SK-N-SH (cell line): ENCODE measurements around the gene ZNF521. TPM values are rescaled to one million over a fixed set of nuclear protein-coding genes. Genes with fewer than 3 reads are reported as not detected.

Experiments used
- CTCF ChIA-PET: fragments of 300-600, 350-600 bp; formaldehyde crosslinking; extraction: SDS; loops from one replicate; lab custom pipeline; 2021; lab: Yijun Ruan, JAX
- POLR2A ChIA-PET: fragments of 350-600 bp; sonication (Branson Sonifier 250); formaldehyde crosslinking; extraction: SDS; loops from one replicate; lab custom pipeline; 2020; ENCODE audit warnings: antibody characterized with exemption, inconsistent platforms; lab: Yijun Ruan, JAX
- DNase-seq: peaks from one replicate; pipeline ENCODE4 v3.0.0; 2012
- H2AFZ ChIP-seq: fragments of 200-600 bp; sonication (generic); 2 replicates; pipeline ENCODE4 v1.8.1; 2016; ENCODE audit warnings: antibody characterized with exemption, mild to moderate bottlenecking, low read depth
- H3F3A ChIP-seq: fragments of 200-600 bp; sonication (generic); replicated peaks from 2 replicates; pipeline ENCODE3; 2016; ENCODE audit warnings: antibody characterized with exemption, mild to moderate bottlenecking; ENCODE audit not compliant: insufficient read depth
- H3K27ac ChIP-seq, 2 experiments: fragments of 200-500 bp in 1 of 2; fragments of 200-600 bp in 1 of 2; sonication (Bioruptor generic) in 1 of 2; sonication (generic), shearing (Covaris generic) in 1 of 2; 2 replicates each; pipeline versions ENCODE4 v1.5.1 to v1.6.1; 2014 to 2016; ENCODE audit warnings: low read depth in 2 of 2, inconsistent platforms in 1 of 2, low read length in 1 of 2, mild to moderate bottlenecking in 1 of 2, mixed read lengths in 1 of 2
- H3K27me3 ChIP-seq: fragments of 200-600 bp; sonication (generic), shearing (Covaris generic); 2 replicates; pipeline ENCODE4 v1.6.1; 2016; ENCODE audit warnings: mixed run types; ENCODE audit not compliant: insufficient read depth
- H3K36me3 ChIP-seq, 2 experiments: fragments of 200-500 bp in 1 of 2; fragments of 200-600 bp in 1 of 2; sonication (Bioruptor generic) in 1 of 2; sonication (generic) in 1 of 2; replicated peaks in 1 of 2; 2 replicates each; pipeline versions ENCODE3 to v1.5.1; 2014 to 2016; ENCODE audit warnings: low read length in 1 of 2, mild to moderate bottlenecking in 1 of 2; ENCODE audit not compliant: insufficient read depth in 2 of 2, control insufficient read depth in 1 of 2
- H3K4me1 ChIP-seq, 2 experiments: fragments of 200-500 bp in 1 of 2; fragments of 200-600 bp in 1 of 2; sonication (Bioruptor generic) in 1 of 2; sonication (generic), shearing (Covaris generic) in 1 of 2; 2 replicates each; pipeline versions ENCODE4 v1.5.1 to v1.6.1; 2014 to 2016; ENCODE audit warnings: low read depth in 1 of 2, low read length in 1 of 2, mixed run types in 1 of 2; ENCODE audit not compliant: insufficient read depth in 2 of 2, control insufficient read depth in 1 of 2
- H3K4me2 ChIP-seq: fragments of 200-600 bp; sonication (generic), shearing (Covaris generic); 2 replicates; pipeline ENCODE4 v1.6.1; 2017; ENCODE audit warnings: mixed run types
- H3K4me3 ChIP-seq, 2 experiments: fragments of 200-500 bp in 1 of 2; fragments of 200-600 bp in 1 of 2; sonication (Bioruptor generic) in 1 of 2; sonication (generic), shearing (Covaris generic) in 1 of 2; 2 replicates each; pipeline versions ENCODE4 v1.5.1 to v1.8.1; 2014 to 2016; ENCODE audit warnings: low read depth in 2 of 2, inconsistent platforms in 1 of 2, low read length in 1 of 2, mild to moderate bottlenecking in 1 of 2, mixed read lengths in 1 of 2, moderate library complexity in 1 of 2
- H3K79me2 ChIP-seq: fragments of 200-600 bp; sonication (generic); 2 replicates; pipeline ENCODE4 v1.8.1; 2017; ENCODE audit warnings: mild to moderate bottlenecking; ENCODE audit not compliant: insufficient read depth
- H3K9ac ChIP-seq: fragments of 200-600 bp; sonication (generic); 2 replicates; pipeline ENCODE4 v1.6.1; 2017; ENCODE audit warnings: mixed run types
- H3K9me2 ChIP-seq: fragments of 200-600 bp; sonication (generic); 2 replicates; pipeline ENCODE4 v1.6.1; 2017; ENCODE audit warnings: mixed run types
- H3K9me3 ChIP-seq: fragments of 200-600 bp; sonication (generic); 2 replicates; pipeline ENCODE4 v1.6.1; 2017; ENCODE audit warnings: mixed run types, mild to moderate bottlenecking, moderate library complexity
- H4K20me1 ChIP-seq: fragments of 200-600 bp; sonication (generic); 2 replicates; pipeline ENCODE4 v1.6.1; 2017; ENCODE audit warnings: mild to moderate bottlenecking, mixed run types; ENCODE audit not compliant: insufficient read depth
- ELF1 ChIP-seq: IDR thresholded peaks from 2 replicates; pipeline ENCODE4 v1.4.0; 2012
- GATA2 ChIP-seq: sonication (generic); formaldehyde crosslinking; IDR thresholded peaks from 2 replicates; pipeline ENCODE4 v1.5.0; 2020; ENCODE audit warnings: mild to moderate bottlenecking, missing genetic modification reagents
- MEF2A ChIP-seq: IDR thresholded peaks from 2 replicates; pipeline ENCODE4 v1.4.0; 2012; ENCODE audit warnings: low read depth, borderline replicate concordance
- NFIC ChIP-seq: IDR thresholded peaks from 2 replicates; pipeline ENCODE4 v1.4.0; 2012; ENCODE audit warnings: borderline replicate concordance
- RXRA ChIP-seq: IDR thresholded peaks from 2 replicates; pipeline ENCODE4 v1.4.0; 2012; ENCODE audit warnings: low read depth, mild to moderate bottlenecking, borderline replicate concordance
- SIN3A ChIP-seq: IDR thresholded peaks from 2 replicates; pipeline ENCODE4 v1.6.1; 2012; ENCODE audit warnings: low read depth, mild to moderate bottlenecking, low read length, moderate library complexity, borderline replicate concordance
- TCF12 ChIP-seq: IDR thresholded peaks from 2 replicates; pipeline ENCODE4 v1.4.0; 2012
- USF1 ChIP-seq: IDR thresholded peaks from 2 replicates; pipeline ENCODE4 v1.4.0; 2012; ENCODE audit warnings: low read depth, borderline replicate concordance
- ZBTB33 ChIP-seq: IDR thresholded peaks from 2 replicates; pipeline ENCODE4 v1.4.0; 2012; ENCODE audit warnings: low read depth, borderline replicate concordance
- WGBS: methylation state at CpG from one replicate; pipeline ENCODE4 v1.1.6; 2017; ENCODE audit warnings: low lambda C conversion rate; 5-methylcytosine and 5-hydroxymethylcytosine counted together
- polyA plus RNA-seq, 3 experiments: library from polyadenylated mRNA; depleted of rRNA; stranded (reverse); fragments of >200 nt; gene quantifications; 2 replicates each; pipeline ENCODE4 v1.2.3, GENCODE V29; 2012
- TF ChIP-seq, protein P1 (sequence below): IDR thresholded peaks from 2 replicates; pipeline ENCODE4 v1.4.0; 2012; ENCODE audit warnings: low read depth
- TF ChIP-seq, protein P2 (sequence below): IDR thresholded peaks from 2 replicates; pipeline ENCODE4; 2012

The ZNF521 gene
- polyA plus RNA-seq, 1 of the 3 experiments (the other 2 are of a cell fraction), result 14.1 TPM

DNA sequence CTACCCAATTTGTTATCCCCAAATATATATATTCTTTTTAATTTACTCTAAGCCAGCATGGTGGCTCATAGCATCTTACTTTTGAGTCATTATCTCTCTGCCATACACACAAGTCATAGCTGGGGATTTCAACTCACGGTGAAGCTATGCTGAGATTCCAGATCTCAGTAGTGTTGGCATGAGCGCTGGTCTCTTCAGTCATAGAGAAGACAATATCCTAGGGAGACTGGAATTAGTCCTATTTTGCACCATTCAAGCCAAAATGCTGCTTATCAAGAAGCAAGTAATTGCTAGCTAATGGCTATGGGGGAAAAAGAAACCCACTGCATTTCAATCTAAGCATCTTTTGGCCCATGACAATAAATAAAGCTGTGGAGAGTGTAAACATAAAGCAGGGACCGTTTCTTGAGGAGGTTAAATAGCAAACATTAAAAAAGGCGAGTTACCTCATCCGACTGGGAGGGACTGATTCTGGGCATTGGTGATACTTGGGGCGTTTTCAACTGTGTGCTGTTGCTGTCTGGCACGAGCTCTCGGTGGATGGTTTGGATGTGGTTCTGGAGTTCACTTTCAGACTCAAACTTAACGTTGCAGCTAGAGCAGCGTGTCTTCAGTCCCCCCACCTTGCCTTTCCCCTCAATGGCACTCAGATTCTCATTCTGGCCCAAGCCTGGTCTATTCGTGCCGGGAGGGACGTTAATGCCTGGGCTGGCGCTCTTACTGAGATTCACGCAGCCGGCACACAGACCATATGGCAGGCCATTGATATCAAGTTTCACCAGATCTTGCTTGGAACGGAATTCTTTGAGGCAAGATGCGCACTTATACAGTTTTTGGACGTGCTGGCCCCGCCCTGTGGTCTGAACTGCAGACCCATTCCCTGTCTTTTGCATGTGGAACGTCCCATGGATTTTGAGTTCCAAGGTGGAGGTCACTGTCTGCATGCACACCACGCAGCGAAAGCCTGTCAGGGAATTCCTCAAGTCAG lies 127.8 kb downstream of the ZNF521 start:
- Histone ChIP-seq H3K4me2 (no peak overlapping the region), H3K9me3 (no peaks in the 10 kb centered on the region), H3F3A (no peaks in the 10 kb centered on the region), H3K9me2 (no peaks in the 10 kb centered on the region), H4K20me1 (no peaks in the 10 kb centered on the region), H3K27ac (no peak overlapping the region), H3K4me1 (peaks cover 0 to 10% of the 10 kb centered on the region in 2 experiments; a peak in 2 of 4 replicates), H3K4me3 (no peak overlapping the region), H3K79me2 (no peaks in the 10 kb centered on the region), H3K27me3 (no peaks in the 10 kb centered on the region), H3K36me3 (peaks cover 0 to 25% of the 10 kb centered on the region in 2 experiments), H3K9ac (no peak overlapping the region), H2AFZ (no peak overlapping the region)
- DNase-seq, result no peak
- POLR2A ChIA-PET, result no interaction called here
- no peak for TF ChIP-seq ZBTB33
- TF ChIP-seq TCF12, result no peak
- TF ChIP-seq, protein P1, sequence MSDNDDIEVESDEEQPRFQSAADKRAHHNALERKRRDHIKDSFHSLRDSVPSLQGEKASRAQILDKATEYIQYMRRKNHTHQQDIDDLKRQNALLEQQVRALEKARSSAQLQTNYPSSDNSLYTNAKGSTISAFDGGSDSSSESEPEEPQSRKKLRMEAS, result no peak
- TF ChIP-seq USF1, result no peak
- no peak for TF ChIP-seq NFIC
- no peak for TF ChIP-seq SIN3A
- no peak for TF ChIP-seq MEF2A
- TF ChIP-seq, protein P2, sequence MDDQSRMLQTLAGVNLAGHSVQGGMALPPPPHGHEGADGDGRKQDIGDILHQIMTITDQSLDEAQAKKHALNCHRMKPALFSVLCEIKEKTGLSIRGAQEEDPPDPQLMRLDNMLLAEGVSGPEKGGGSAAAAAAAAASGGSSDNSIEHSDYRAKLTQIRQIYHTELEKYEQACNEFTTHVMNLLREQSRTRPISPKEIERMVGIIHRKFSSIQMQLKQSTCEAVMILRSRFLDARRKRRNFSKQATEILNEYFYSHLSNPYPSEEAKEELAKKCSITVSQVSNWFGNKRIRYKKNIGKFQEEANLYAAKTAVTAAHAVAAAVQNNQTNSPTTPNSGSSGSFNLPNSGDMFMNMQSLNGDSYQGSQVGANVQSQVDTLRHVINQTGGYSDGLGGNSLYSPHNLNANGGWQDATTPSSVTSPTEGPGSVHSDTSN, result no peak
- TF ChIP-seq ELF1, result no peak
- WGBS, result 89% methylated on average over 20 of the region's 23 CpGs
- CTCF ChIA-PET, result interaction anchor here (1.6 kb wide), 1 partner anchor 26 kb away, joined by 5 read pairs; no protein-coding TSS in a partner anchor

DNA sequence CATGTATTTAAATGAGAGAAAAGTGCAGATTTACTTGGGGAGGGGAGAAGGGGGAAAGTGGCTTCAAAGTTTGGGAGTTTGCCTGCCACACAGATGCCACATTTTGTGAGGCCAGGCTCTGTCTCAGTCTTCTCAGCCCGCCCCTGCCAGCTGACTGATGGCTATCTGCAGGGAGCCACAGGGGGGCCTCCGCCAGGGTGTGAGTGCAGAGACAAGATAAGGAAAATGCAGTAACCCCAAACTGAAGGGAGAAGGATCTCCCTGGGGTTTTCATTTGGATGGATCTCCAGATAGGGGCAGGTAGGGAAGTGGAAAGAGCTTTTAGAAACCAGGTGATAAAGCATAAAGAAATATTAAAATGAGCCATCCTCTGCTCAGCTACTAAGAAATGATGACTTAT lies 128.8 kb downstream of the ZNF521 start:
- H3K27me3 ChIP-seq, result no peaks in the 10 kb centered on the region
- no peaks in the 10 kb centered on the region for H3K9me2 ChIP-seq
- H3K4me1 ChIP-seq, result peaks cover 0 to 3% of the 10 kb centered on the region in 2 experiments; a peak in 2 of 4 replicates
- H3F3A ChIP-seq, result no peaks in the 10 kb centered on the region
- WGBS, result 61% methylated on average over 2 of the region's 2 CpGs
- peaks cover 0 to 25% of the 10 kb centered on the region in 2 experiments for H3K36me3 ChIP-seq
- no peak overlapping the region for H3K4me3 ChIP-seq
- POLR2A ChIA-PET, result no interaction called here
- H3K4me2 ChIP-seq, result no peak overlapping the region
- H3K79me2 ChIP-seq, result no peaks in the 10 kb centered on the region
- no peak overlapping the region for H2AFZ ChIP-seq
- CTCF ChIA-PET, result interaction anchor here (1.6 kb wide), 1 partner anchor 27 kb away, joined by 5 read pairs; no protein-coding TSS in a partner anchor
- H4K20me1 ChIP-seq, result no peaks in the 10 kb centered on the region
- no peak overlapping the region for H3K9ac ChIP-seq
- H3K27ac ChIP-seq, result no peak overlapping the region
- peak; percentile 20 for DNase-seq
- TF ChIP-seq RXRA (no peak), GATA2 (CRISPR knock-in tag) (peak; percentile 90)
- TF ChIP-seq, all 33 proteins: peak for 1
- no peaks in the 10 kb centered on the region for H3K9me3 ChIP-seq
